H1 (cell line): ENCODE data around the gene CRIP1. TPM values are rescaled to one million over a fixed set of nuclear protein-coding genes. Genes with fewer than 3 reads are reported as not detected.

Experiments used
- RFX5 ChIP-seq: IDR thresholded peaks from 2 replicates; pipeline ENCODE4 v1.6.1; 2011; ENCODE audit warnings: low read depth, low read length, improper control_type of control experiment, borderline replicate concordance
- polyA plus RNA-seq, 7 experiments: library from polyadenylated mRNA; depleted of rRNA in 3 of 7; stranded (reverse) in 5 of 7; unstranded in 2 of 7; fragments of >200 nt in 5 of 7; fragments of 200-250 nt in 2 of 7; gene quantifications; 1 replicate in 5 of 7; 2 replicates in 1 of 7; 4 replicates in 1 of 7; pipeline versions ENCODE4 v1.2.1 to v1.2.3, GENCODE V29; 2011 to 2013; ENCODE audit warnings: missing spikeins in 2 of 7, mixed read lengths in 2 of 7
- total RNA-seq: library from RNA; stranded (reverse); fragmentation: NEBNext Ultra II Directional; extraction: Animal tissue kit (Norgen Biotek cat#: 25700); gene quantifications from 2 replicates; pipeline ENCODE4 v1.2.1, GENCODE V29; 2021

The CRIP1 gene
- total and polyA plus RNA-seq, 2 of the 8 experiments (the other 6 are each of a cell fraction or from before 2014, with no cell fraction given) = 1.2 to 2.2 TPM

- TF ChIP-seq RFX5 = no peak
- TF ChIP-seq, all 59 proteins: peak for 0
These were observed 14.7 kb upstream of the CRIP1 start (continued) for GRCh38 chr14:105471823-105472485.
